GM04503 (cell line): ENCODE measurements around the gene CLMP.
A peak's percentile ranks its signal among the peaks of the same experiment; 100 is the strongest.
"Not testable (repeated sequence)": the region's sequence is repeated elsewhere in the genome, so short reads cannot be mapped to it uniquely, and the experiment has no call there.

Experiments
- DNase-seq: peaks from one replicate; pipeline ENCODE4 v3.0.0-alpha.2; 2012; ENCODE audit warnings: low read depth

The CLMP gene

DNA sequence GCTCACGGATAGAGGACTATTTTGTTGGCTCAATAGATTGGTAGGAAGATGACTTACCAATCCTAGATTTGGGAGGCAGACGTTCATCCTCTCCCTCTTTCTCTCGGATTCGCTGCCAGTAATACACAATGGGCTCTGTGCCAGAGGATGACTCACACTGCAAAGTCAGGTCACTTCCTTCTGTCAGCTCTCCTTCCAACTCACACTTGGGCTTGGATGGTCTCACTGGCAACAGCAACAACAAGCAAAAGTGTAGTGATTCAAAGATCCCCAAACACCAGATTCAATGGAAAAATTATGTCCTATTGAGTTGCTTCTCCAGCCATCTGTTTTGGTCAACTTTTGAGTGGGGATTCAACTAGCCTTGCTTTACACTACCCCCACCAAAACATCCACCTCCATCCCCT is 111.4 kb downstream of the CLMP start:
- peak; percentile 95 for DNase-seq

DNA sequence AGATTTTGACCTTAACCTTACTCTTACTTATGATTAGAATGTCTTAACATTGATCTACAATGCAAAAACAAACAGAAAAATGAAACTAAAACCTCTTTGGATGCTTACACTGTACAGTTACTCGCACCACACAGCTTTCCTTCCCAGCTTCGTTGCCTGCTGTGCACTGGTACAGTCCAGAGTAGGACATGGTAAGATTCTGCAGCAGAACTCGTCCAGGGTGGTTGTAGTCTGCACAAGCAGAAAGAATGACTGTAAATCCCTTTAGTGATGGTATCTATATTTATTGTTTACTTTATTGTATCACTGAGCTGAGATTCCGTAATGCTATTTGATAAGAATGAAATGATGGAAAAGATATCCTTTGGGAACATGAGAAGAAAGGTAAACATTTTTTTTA is 112.1 kb downstream of the CLMP start:
- DNase-seq: no peak

GRCh38 chr11:123080015-123080414 is 115.0 kb downstream of the CLMP start:
- no peak for DNase-seq

GRCh38 chr11:123076484-123076883 is 118.6 kb downstream of the CLMP start:
- DNase-seq: no peak

GRCh38 chr11:123073343-123074057 is 121.5 kb downstream of the CLMP start:
- no peak for DNase-seq

DNA sequence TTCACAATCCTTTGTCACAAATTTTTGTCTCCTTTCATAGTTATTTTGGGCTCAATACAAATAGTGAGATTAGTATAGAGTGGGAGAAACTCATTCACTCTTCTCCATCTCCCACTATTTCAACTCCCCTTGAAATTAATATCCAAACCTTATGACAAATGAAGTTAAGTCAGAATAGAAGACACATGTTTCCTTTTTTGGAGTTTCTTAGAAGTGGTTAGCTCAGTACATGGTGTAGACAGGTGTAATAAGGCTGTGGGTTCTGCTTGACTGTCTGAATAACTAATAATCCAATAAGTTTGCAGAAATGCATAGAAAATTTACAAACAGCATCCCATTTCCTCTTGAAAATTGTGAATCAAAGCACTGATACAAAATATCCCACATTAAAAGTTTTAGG is 122.3 kb downstream of the CLMP start:
- DNase-seq: no peak

- DNase-seq: no peak
Observed at GRCh38 chr11:123072332-123072761, 122.7 kb downstream of the CLMP start.

DNA sequence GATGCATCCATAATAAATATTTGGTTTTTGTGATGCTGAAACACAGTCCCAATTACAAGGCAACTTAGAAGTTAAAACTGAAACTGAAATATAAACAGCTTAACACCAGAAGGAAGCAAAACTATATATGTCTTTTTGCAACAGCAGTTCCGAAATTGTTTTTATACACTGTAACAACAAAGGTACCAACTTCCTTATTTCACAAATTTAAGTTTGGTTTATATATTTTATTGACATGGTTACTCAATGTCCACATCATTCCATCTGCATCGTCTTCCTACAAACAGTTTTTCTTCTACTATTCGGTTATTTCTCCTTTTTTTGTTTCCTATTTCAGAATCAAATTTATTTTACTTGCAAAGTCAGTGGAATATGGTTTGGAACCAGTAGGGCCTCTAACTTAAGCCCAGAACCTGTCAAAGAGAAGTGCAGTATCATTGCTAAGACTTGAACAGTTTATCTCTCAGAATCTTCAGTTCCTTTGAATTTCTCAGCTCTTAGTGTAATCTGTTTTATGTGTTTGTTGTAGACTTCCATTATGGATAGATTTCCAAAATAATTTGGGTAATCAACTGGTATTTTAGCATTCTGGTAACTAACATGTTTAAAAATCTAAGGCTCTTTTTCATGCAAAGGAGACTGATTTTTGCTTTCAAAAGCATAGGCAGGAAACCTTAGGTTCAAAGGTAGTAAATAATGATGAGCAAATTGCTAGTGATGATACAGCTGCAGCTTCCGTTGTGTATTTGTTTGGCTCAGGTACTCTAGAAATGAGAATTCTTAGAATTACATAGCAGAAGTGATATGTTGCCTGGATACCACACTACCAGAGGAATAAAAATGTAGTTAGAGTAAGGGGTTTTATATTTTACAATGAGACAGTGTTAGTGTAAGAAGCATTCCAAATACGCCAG is 124.9 kb downstream of the CLMP start:
- no peak for DNase-seq

- no peak for DNase-seq
Observed at GRCh38 chr11:123065621-123066020, 129.4 kb downstream of the CLMP start.

DNA sequence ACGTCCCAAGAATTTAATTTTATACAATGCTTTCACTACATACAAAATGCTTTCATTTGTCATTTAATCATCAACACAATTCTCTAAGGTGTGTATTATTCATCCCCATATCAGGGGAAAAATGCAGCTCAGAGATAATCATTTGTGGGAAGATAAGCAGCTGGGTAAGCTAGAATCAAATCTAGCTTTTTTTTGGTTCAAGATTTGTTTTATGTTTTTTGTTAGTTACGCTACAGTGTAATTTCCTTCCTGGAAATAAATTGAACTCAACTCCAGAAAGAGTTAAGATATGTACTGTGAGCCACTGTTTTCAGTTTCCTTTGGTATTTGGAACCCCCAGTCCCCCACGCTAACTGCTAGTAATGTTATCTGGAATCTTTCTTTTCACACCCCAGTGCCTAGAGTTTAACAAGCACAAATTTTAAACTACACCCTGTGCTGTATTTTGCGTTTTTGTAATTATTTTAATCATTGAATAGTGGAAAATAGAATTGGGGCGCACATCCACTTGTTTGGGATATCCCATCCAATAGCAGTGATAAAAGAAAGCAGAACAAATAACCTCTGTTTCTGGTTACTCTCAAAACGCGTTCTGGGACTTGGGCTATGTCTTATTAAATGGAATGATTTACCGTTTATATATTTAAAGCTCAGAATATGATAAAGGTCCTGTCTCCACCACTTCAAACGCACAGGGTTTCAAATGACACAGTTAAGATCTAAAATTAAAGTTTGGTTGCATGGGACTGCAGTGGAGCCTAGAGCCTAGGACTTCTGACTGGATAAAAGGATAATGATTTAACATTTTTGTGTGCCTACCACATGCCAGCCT is 131.0 kb downstream of the CLMP start:
- no peak for DNase-seq

DNA sequence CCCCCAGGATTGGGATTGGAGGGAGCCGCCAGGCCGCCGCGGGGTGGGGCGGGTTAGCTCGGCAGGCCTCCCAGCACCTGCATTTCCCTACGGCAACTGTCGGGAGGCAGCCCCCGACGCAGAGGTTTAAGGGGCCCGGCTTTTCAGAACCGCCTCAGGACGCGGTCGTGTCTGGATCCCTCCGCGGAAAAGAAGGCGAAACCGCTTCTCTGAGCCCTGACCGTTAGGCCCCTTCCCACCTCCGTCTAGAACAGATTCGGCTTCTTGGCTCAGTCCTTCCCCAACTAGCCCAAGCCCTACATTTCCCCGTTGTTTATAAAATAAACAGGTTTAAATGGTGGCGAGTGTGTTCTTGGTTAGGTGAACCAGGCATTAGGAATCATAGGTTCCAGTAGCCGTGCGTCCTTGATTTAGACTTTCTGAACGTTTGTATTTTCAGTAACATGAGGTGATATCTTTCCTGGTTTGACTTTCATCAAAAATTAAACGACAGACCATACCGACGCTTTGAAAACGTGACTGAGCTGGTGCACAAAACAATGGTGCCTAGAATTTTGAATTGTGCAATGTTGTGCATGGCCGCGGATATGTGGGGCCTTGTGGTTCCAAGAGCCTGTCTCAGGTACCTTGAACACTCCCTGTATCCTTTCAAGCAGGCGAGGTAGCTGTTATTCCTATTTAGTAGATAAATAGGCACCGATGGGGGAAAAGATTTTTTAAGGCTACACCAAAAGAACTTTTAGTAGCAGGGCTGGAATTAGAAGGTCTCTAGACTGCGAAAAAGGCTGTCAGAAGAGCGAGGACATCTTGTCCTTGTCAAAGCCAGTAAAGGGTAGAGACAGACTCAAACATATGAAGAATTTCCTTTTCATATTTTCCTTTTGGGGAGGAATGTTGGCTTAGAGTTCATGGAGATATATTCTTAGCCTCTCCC is 131.9 kb downstream of the CLMP start:
- DNase-seq: peak; percentile 27

DNA sequence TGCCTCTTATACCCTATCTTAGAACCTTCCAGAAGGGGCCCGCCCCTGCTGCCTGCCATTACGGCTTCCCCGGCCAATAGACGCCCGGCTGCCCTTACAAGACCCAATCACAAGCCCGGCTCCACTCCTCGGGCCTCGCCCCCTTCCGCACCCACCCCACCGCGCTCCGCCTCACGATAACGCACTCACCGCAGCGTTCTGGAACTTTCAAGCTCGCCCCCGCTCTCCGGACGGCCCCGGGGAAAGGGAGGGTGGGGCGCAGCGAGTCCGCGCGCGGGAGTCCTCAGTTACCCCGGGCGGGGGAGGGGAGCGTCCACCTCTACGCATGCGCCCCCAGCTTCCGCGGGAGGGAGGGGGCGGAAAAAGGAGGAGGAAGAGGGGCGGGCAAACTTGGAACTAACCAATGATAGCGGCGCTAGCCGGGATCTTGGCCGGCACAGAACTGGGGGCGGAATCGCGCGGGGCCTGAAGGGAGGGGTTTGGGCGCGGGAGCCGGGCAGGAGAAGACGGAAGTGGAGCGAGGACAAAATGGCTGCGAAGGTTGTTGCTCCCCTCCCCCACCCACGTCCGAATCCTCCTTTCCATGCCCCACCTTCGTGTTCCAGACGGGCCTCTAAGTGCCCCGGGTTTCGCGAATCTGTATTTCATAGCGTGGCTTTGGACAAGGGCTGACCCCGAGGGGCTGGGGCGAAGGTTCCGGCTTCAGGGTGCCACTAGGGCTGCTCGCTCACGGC is 132.7 kb downstream of the CLMP start:
- peak; percentile 96 for DNase-seq

GRCh38 chr11:123061403-123062157 is 133.5 kb downstream of the CLMP start, which contains the start of gene HSPA8:
HSPA8 (minus strand) TSS chr11:123062136; CDS start chr11:123061324, 812 bp downstream.
- DNase-seq: no peak

DNA sequence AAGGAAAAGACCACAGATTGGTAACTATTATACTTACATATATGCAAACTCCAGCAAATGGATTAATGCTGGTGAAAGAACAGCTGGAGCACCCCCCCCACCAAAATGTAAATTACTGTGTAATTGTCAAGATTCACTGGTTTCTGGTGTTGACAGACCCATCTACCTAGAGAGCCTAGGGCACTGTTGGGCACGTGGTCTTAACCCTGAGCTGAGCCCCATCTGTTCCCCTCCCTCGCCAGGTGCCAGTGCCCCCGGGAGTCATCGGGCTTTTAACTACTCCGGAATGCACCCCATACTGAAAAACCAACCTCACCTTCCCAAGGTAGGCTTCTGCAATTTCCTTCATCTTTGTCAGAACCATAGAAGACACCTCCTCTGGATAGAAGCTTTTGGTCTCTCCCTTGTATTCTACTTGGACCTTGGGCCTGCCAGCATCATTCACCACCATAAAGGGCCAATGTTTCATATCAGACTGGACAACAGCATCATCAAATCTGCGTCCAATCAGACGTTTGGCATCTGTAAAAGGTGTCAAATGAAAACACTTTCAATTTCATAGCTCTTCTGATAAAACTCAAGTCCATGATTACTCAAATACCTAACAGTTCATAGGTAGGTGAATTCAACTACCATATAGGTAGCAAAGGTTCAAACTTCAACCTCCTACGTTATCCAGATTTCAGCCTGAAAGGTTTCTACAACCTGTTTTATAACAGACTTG is 134.6 kb downstream of the CLMP start:
- DNase-seq: no peak

GRCh38 chr11:123059041-123059920 is 135.8 kb downstream of the CLMP start:
- DNase-seq: not testable (repeated sequence)

- no peak for DNase-seq
Observed at GRCh38 chr11:123057661-123058305, 137.3 kb downstream of the CLMP start.

DNA sequence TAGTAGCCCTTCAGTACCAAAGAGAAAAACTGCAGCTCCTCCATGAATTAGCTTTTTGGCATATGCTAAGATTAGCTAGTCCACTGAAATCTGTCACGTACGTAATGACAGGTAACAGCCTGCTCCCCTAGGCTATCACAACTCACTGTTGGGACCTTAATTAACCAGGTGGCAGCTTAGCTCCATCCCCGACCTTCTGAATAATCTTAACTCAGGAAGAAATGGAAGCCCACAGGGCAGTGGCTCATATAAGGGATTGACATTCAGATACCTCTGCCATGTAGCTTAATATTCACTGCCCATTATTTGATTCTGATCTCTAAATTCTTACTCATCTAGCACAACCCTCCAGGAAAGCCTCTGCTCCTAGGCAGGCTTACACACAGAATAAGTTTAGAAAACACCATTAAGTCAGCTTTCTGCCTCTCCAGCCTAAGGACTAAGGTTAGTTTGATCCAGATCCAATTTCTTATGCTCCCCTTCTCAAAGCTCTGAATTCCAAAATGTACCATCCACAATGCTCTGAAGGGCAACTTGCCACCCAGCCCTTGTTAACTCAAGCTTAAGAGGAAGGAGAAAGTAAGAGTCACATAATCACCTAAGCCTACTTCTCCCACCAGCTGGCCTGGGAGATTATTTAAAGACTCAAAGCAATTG is 138.1 kb downstream of the CLMP start:
- no peak for DNase-seq
